Measurements from ENCODE around the gene SNAP25. TPM values are rescaled to one million over a fixed set of nuclear protein-coding genes. Genes with fewer than 3 reads are reported as not detected.

The SNAP25 gene
- total and polyA plus RNA-seq, 2 donors (not counting 1 experiment from before 2014, with no cell fraction given), result 0.27 TPM; not detected in 1

DNA sequence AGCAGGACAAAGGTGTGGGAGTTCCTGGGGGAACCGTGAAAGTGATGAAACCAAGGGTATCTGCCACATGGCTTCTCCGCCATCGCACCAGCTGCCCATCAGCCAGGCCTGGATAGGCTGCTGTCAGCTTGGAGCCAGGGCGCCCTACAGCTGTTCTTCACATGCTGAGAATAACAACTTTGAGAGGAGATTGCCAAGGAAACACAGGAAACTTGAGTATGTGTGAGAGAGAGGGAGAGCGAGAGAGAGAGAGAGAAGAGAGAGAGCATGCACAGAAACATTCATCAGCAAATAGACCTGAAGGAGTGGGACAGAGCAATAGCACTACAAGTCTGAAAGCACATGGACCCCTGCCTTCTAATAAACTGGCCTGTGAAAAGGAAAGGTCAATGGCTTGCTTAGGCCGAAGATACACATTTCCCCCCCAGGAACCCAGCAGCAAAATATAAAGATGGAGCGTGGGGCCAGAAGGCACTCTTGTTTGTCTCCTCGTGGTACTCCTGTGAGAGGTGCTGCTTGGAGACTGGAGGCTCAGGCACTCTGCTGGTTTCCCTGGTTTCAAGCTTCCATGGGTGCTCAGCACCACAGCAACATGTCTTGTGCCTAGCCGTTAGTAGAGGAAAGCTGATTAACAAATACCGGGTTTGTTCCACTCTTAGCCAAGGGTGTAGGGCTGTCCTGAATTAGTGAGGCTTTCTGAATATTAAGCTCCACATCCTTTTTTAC is 53.0 kb downstream of the SNAP25 start:
- no peaks in the 10 kb centered on the region for H3K27me3 Mint-ChIP-seq
- Histone ChIP-seq H3K27me3 (replicated peaks in 1 of 4; ENCODE audit: control extremely low read depth in 1 of 4, control insufficient read depth in 3 of 4, insufficient read depth in 4 of 4, low read length in 3 of 4) (no peaks in the 10 kb centered on the region), H3K36me3 (replicated peaks in 1 of 2; ENCODE audit: control extremely low read depth in 1 of 2, control insufficient read depth in 1 of 2, extremely low read depth in 1 of 2, insufficient read depth in 2 of 2, low read length in 1 of 2) (no peaks in the 10 kb centered on the region), H3K4me1 (ENCODE audit: control insufficient read depth in 2 of 2, insufficient read depth in 2 of 2, low read length in 2 of 2) (no peaks in the 10 kb centered on the region), H3K4me3 (ENCODE audit: control extremely low read depth in 1 of 5, extremely low read depth in 1 of 5, insufficient read depth in 1 of 5, low read depth in 2 of 5, low read length in 4 of 5) (no peak overlapping the region), H3K9me3 (ENCODE audit: control extremely low read depth in 1 of 3, control insufficient read depth in 2 of 3, insufficient read depth in 1 of 3, low read length in 2 of 3) (peaks cover 0 to 5% (median 0%) of the 10 kb centered on the region in 3 donors), H3K4me2 (replicated peaks; ENCODE audit: low read depth, low read length, poor library complexity, severe bottlenecking) (no peak overlapping the region), H3K79me2 (ENCODE audit: control insufficient read depth, insufficient read depth, low read length) (no peaks in the 10 kb centered on the region), H3K9ac (ENCODE audit: low read length) (no peak overlapping the region), H4K20me1 (ENCODE audit: control insufficient read depth, insufficient read depth, low read length, poor library complexity, severe bottlenecking) (no peaks in the 10 kb centered on the region), H3K27ac (ENCODE audit: low read length in 2 of 2) (no peak overlapping the region), H2AFZ (ENCODE audit: insufficient read depth, low read depth, low read length, poor library complexity, severe bottlenecking) (no peak overlapping the region)
- ATAC-seq (ENCODE audit: low read depth) (no peak), DNase-seq (no peak)
- TF ChIP-seq EZH2 (IDR thresholded peaks at IDR 0.05; ENCODE audit: borderline replicate concordance, insufficient read depth, low read depth, low read length, poor library complexity, severe bottlenecking) (no peak), CTCF (IDR thresholded peaks at IDR 0.05) (no peak)
- H3K4me3 Mint-ChIP-seq, result no peak overlapping the region
- no peaks in the 10 kb centered on the region for H3K4me1 Mint-ChIP-seq
- ChIA-PET POLR2A (no interaction called here), CTCF (no interaction called here)
- no peaks in the 10 kb centered on the region for H3K9me3 Mint-ChIP-seq (ENCODE audit: insufficient read depth)
- no peak overlapping the region for H3K27ac Mint-ChIP-seq
- 86% methylated on average over 7 of the region's 10 CpGs for WGBS (ENCODE audit: insufficient coverage)
- intact Hi-C loops (cut with micrococcal nuclease), result no loop called here

- no peaks in the 10 kb centered on the region for H3K4me1 ChIP-seq (ENCODE audit: control insufficient read depth in 2 of 2, insufficient read depth in 2 of 2, low read length in 2 of 2)
- no peak overlapping the region for H3K4me3 ChIP-seq (ENCODE audit: control extremely low read depth in 1 of 5, extremely low read depth in 1 of 5, insufficient read depth in 1 of 5, low read depth in 2 of 5, low read length in 4 of 5)
- TF ChIP-seq CTCF (IDR thresholded peaks at IDR 0.05), result no peak
- TF ChIP-seq EZH2 (IDR thresholded peaks at IDR 0.05; ENCODE audit: borderline replicate concordance, insufficient read depth, low read depth, low read length, poor library complexity, severe bottlenecking), result no peak
- H3K9ac ChIP-seq (ENCODE audit: low read length), result no peak overlapping the region
- no peaks in the 10 kb centered on the region for H3K79me2 ChIP-seq (ENCODE audit: control insufficient read depth, insufficient read depth, low read length)
- no peak overlapping the region for H3K4me2 ChIP-seq (replicated peaks; ENCODE audit: low read depth, low read length, poor library complexity, severe bottlenecking)
- intact Hi-C loops (cut with micrococcal nuclease), result no loop called here
- ATAC-seq (ENCODE audit: low read depth) (no peak), DNase-seq (no peak)
- no peak overlapping the region for H2AFZ ChIP-seq (ENCODE audit: insufficient read depth, low read depth, low read length, poor library complexity, severe bottlenecking)
- H4K20me1 ChIP-seq (ENCODE audit: control insufficient read depth, insufficient read depth, low read length, poor library complexity, severe bottlenecking), result no peaks in the 10 kb centered on the region
- H3K4me1 Mint-ChIP-seq, result no peaks in the 10 kb centered on the region
- peaks cover 0 to 3% (median 0%) of the 10 kb centered on the region in 3 donors for H3K9me3 ChIP-seq (ENCODE audit: control extremely low read depth in 1 of 3, control insufficient read depth in 2 of 3, insufficient read depth in 1 of 3, low read length in 2 of 3)
- ChIA-PET CTCF (no interaction called here), POLR2A (no interaction called here)
- H3K27me3 Mint-ChIP-seq, result peaks cover 7% of the 10 kb centered on the region
- H3K27ac Mint-ChIP-seq, result no peak overlapping the region
- no peaks in the 10 kb centered on the region for H3K36me3 ChIP-seq (replicated peaks in 1 of 2; ENCODE audit: control extremely low read depth in 1 of 2, control insufficient read depth in 1 of 2, extremely low read depth in 1 of 2, insufficient read depth in 2 of 2, low read length in 1 of 2)
- no peak overlapping the region for H3K4me3 Mint-ChIP-seq
- no peaks in the 10 kb centered on the region for H3K27me3 ChIP-seq (replicated peaks in 1 of 4; ENCODE audit: control extremely low read depth in 1 of 4, control insufficient read depth in 3 of 4, insufficient read depth in 4 of 4, low read length in 3 of 4)
- H3K27ac ChIP-seq (ENCODE audit: low read length in 2 of 2), result no peak overlapping the region
- 100% methylated on average over 1 of the region's 6 CpGs for WGBS (ENCODE audit: insufficient coverage)
- H3K9me3 Mint-ChIP-seq (ENCODE audit: insufficient read depth), result no peaks in the 10 kb centered on the region
Measured at GRCh38 chr20:10276878-10277580, 58.4 kb downstream of the SNAP25 start.

Data from B cell (primary cell).